Stimulated activated CD4-positive, alpha-beta T cell treated with anti-CD3 and anti-CD28 coated beads, Interleukin-2, amount 100 ng/mL, for 48 hours (primary cell): ENCODE results near the gene NDUFA5.
A peak's percentile ranks its signal among the peaks of the same experiment; 100 is the strongest.
"Not testable (repeated sequence)": the region's sequence is repeated elsewhere in the genome, so short reads cannot be mapped to it uniquely, and the experiment has no call there.

Experiments
- DNase-seq, 2 donors: peaks; one replicate each; pipeline ENCODE4 v3.0.0-alpha.2; 2020

The NDUFA5 gene

DNA sequence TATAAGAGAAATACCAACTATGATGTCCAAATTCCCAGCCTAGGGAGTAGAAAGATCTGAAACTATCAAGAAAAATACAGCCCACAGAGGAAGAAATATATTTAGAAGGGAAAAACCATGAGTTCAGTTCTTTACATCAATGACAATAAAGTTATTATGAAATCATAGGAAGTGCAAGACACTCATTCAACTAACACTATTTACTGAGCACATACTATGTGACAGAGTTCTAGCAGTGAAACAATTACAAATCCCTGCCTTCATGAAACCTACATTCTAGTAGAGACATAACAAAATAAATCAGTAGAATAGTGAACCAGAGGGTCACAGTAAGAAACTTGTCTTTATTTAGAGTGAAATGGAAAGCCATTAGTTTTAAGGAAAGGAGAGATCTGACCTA, 2.1 kb downstream of the NDUFA5 start:
- no peak for DNase-seq

DNA sequence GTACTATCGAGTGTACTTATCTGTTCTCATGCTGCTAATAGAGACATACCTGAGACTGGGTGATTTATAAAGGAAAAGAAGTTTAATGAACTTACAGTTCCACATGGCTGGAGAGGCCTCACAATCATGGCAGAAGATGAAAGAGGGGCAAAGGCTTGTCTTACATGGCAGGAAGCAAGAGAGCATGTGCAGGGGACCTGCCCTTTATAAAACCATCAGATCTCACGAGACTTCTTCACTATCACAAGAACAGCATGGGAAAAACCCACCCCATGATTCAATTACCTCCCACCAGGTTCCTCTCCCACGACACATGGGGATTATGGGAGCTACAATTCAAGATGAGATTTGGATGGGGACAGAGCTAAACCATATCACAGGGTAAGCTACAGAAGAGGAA, 4.5 kb downstream of the NDUFA5 start:
- DNase-seq: no peak

DNA sequence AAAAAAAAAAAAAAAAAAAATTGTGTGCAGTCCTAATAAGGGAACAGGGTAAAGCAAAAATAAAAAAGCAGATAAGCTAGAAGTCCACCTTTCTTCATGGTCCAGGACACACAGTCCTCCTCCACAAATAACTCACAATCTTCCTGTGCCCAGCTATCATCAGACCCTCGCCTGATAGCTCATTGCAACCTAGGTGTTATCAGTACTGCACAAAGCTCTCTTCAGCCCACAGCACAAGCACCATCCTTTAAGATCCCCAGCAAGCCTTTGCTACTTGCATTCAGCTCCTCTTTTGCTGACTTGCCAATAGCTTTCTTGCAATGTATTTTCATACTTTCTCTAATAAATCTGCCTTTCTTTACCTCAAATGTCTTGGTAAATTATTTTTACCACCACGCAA, 5.0 kb downstream of the NDUFA5 start:
- no peak for DNase-seq

DNA sequence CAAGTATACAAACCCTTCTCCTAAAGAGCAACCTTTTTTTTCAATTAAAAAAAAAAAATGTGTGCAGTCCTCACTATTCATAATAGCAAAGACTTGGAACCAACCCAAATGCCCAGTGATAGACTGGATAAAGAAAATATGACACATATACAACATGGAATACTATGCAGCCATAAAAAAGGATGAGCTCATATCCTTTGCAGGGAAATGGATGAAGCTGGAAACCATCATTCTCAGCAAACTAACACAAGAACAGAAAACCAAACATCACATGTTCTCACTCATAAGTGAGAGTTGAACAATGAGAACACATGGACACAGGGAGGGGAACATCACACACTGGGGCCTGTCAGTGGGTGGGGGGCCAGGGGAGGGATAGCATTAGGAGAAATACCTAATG, 5.5 kb downstream of the NDUFA5 start:
- DNase-seq: not testable (repeated sequence)

DNA sequence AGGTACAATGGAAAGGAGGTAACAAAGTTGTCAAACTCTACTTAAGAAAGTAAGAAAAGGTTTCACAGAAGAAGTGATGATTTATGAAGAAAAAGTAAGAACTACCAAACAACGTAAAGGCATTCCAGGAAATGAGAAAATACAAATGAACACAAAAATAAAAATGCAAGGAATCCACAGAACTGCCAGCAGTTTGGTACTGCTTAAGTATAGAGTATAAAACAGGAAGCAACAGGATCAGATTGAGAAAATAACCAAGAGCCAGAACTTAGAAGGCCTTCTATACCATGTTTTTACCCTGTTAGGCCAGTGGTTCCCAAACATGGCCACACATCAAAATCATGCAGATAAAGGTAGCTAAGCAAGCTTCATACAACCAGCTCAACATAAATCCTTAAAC, 9.2 kb downstream of the NDUFA5 start:
- DNase-seq: no peak

DNA sequence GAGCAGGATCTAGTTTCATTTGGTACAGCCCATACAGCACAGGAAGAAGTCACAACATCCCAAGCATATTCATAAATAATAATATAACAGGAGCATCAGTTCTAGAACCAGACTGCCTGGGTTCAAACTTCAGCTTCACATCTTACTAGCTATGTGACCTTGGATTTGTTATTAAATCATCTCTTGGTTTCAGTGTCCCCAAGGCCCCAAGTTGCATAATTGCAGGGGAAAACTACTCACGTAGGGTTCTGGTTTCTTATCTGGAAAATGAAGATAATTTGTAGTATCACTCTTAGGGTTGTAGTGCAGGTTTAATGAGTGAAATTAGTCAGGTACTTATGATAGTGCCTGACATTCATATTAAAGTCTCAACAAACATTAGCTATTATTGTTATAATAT, 17.7 kb downstream of the NDUFA5 start:
- no peak for DNase-seq

DNA sequence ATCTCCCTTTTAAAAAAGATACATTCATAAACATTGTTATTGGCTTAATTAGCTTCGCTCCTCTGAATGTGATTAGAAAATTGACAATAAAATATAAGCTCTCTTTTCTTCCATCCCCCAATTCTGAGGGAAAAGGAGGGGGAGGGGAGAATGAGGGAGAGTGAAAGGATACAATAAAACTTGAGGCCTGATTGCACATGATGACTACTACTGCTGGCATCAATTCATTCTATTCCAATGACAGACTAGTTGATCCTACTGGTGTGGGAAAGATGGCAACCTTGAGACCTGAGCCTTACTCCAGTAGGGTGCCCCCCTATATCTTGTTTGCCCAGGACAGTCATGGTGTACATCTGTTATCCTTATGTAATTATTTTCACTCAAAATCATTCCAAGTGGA, 18.7 kb downstream of the NDUFA5 start:
- no peak for DNase-seq

DNA sequence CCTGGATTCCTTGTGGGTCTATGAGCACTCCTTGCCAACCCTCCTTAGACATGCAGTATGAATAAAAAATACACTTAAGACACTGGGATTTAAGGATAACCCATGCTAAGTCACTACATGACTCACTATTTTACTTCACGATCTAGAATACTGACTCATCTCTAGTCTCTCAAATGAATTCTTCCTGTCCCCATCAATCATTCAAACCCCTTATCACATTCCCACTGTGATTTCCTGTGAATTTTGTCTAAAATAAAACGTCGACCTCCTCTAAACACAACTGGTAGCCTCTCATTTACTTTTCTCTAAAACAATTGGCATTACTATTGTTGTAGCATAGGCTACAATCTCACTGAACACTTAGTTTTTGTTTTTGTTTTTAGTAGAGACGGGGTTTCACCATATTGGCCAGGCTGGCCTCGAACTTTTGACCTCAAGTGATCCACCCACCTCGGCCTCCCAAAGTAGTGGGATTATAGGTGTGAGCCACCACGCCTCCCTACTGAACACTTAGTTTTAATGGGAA, 19.4 kb downstream of the NDUFA5 start:
- no peak for DNase-seq

DNA sequence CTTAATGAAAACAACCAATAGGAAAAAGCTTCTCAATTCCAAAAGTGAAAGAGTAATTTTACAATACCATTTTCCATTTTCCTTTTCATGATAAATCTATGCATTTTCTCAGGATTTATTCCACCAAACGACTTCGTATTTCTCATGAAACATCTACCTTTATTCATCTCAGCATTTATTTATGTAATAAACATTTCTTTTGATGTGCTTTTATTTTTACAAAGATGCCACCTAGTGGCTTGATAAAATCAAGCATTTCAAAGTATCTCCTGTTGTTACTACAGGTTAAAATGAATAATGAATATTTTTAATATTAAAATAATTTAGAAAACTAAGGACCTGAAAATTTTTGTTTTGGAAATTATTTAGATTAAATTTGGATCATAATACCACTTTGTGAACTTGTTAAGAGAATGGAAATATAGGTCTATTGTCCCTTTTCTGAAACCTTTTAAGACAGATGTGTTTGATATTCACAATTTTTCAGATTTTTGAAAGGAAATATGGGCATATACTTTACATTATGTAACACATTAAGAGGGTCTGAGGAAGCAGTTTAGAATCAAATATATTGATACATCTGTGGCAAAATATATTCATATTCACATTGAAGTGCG, 20.5 kb downstream of the NDUFA5 start:
- no peak for DNase-seq

DNA sequence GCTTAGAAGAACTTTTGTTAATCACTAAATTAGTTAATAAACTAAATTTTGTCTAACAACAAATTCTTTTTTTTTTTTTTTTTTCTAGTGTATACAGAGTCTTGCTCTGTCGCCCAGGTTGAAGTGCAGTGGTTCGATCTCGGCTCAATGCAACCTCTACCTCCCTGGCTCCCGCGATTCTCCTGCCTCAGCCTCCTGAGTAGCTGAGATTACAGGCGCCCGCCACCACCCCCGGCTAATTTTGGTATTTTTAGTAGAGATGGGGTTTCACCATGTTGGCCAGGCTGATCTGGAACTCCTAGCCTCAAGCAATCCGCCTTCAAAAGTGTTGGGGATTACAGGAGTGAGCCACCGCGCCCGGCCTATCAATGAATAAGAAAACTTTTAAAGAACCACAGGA, 22.1 kb downstream of the NDUFA5 start:
- DNase-seq: no peak

DNA sequence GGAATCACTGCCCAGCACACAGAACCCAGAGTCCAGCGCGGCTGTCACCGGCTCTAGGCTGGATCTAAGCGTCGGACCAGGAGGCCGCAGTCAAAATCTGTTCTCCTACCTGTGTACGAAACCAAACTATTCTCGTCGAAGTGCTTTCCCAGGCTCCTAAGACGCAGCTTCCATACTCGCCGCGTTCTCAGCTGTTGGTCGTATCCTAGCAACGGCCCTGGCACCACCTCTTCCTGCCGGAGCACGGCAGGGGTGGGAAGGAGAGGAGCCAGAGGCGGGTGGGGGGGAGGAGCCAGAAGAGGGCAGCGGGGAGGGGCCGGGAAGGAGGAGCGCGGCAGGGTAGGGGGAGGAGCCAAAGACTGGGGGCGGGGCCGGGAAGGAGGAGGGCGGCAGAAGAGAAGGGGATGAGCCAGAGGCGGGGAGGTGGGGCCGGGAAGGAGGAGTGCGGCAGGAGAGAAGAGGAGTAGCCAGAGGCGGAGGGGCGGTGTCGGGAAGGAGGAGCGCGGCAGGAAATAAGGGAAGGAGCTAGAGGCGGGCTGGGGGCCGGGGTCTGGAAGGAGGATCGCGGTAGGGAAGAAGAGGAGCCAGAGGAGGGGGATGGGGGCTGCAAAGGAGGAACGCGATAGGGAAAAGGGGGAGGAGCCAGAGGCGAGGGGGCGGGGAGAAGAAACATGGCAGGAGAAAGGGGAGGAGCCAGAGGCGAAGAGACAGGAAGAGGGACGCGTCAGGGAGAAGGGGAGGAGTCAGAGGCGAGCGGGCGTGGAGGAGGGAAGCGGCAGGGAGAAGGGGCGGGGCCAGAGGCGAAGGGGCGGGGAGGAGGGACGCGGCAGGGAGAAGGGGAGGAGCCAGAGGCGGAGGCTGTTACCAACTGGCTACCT, 23.0 kb downstream of the NDUFA5 start, which contains the start of gene IQUB:
TSS of gene IQUB (minus strand) at position 213 of the 878 bp plus-strand sequence. CDS start 22,255 bp downstream, outside the sequence.
- peak; percentile 95 to 96 for DNase-seq

DNA sequence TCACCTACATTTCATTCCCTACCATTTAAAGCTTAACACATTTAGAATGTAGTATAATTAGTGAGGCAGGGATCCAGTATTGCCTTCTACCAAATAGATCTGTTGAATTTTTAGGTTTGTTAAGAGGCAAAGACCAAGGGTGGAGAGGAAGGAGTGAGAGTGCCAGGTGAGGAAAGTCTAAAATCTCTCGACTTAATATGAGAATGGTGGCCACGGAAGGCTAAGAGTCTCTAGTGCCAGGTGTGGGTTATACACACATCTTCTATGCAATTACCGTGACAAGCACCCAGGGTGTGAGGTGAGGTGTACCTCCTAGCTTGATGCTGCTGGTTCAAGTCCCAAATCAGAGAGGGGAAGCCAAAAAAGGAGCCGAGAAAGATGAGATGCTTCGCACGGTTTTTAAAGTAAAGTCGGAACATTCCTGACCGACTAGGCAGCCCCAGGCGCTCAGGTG, 23.7 kb downstream of the NDUFA5 start:
- DNase-seq: no peak

DNA sequence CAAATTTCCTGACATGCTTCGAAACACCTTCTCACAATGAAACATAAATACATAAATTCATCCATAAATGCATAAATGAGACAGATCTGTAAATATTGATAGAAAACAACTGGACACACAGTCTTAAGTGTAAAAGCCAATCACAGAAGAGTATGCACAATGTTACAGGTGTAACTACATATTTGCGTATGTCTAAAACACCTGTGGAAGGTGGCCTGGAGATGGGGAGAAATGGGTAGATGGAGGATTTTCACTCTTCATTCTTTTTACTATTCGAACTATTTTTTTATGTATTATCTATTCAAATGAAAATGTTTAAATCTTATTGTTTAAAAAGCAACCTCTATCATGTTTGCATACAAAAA, 24.1 kb downstream of the NDUFA5 start:
- no peak for DNase-seq

DNA sequence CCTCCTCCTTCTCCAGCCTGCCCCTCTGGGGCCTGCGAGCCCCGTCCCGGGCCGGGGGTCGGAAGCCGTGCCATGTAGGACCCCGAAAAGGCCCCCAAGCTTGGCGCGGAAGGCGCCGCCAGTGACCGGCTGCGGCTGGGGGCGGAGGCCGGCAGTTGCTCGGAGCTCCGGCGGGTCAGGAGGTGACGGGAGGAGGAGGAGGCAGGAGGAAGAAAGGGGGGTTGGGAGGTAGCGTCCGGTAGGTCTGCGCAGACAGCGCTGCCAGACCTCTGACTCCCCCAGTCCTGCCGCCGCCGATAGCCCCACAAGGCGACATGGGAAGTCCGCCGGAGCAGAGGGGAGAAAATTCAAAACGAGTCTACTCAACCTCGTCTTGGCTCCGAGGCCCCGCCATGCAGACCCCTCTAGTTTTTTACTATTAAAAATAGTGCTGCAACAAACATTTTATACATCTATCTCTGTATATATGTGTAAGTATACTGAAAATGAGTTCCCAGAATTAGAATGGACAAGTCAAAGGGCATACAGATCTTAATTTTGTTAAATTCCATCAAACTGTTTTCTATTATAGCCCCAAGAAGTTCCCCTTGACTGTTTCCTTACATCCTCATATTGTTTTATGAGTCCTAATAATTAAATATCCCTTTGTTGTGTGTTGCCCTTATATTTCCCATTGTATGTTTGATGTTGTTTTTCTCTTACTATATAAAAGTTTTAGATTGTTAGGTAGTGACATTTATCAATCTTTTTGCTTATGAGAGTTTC, 24.6 kb downstream of the NDUFA5 start:
- DNase-seq: not testable (repeated sequence)

DNA sequence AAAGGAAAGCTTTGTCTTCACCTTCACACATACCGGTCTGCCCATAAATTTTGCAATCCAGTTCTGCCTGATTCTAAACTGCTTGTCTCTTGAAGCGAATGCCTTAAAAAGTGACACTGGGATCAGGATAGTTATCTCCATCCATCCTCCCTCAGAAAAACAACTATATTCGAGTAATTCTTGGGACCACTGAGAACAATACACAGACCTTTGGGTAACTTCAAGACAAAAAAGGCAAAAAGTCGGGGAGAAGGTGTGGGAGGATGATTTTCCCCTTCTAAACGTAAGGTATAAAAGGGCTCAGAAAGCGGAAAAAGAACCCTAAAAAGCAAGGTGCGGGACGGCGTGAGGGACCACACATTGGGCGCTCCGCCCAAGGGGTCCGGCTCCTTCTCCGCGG, 25.3 kb downstream of the NDUFA5 start:
- DNase-seq: not testable (repeated sequence)

DNA sequence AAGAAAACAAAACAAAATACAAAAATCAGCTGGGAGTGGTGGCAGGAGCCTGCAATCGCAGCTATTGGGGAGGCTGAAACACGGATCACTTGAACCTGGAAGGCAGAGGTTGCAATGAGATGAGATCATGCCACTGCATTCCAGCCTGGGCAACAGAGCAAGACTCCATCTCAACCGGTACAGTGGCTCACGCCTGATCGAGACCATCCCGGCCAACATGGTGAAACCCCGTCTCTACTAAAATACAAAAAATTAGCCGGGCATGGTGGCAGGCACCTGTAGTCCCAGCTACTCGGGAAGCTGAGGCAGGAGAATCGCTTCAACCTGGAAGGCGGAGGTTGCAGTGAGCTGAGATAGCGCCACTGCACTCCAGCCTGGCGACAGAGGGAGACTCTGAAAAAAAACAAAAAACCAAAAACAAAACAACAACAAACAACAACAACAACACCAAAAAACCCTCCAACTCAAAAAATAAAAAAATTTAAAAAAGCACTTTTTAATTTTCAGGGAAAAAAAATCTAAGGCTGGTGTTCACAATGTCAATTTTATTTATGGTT, 27.5 kb downstream of the NDUFA5 start:
- not testable (repeated sequence) for DNase-seq

DNA sequence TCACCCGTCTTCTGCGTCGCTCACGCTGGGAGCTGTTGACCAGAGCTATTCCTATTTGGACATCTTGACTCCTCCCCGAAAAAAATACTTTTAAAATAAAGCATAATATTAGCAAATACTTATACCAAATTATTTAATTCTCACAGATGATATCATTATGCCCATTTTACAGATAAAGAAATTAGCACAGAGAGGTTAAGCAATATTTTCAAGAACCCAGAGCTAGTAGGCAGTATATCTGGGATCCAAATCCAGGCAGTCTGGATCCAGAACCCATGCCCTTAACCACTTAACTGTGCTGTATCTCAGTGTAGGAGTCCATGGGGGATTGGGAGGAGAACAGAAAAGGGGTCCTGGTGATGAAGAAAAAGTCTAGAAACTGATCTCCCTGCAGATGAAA, 29.4 kb downstream of the NDUFA5 start:
- no peak for DNase-seq

DNA sequence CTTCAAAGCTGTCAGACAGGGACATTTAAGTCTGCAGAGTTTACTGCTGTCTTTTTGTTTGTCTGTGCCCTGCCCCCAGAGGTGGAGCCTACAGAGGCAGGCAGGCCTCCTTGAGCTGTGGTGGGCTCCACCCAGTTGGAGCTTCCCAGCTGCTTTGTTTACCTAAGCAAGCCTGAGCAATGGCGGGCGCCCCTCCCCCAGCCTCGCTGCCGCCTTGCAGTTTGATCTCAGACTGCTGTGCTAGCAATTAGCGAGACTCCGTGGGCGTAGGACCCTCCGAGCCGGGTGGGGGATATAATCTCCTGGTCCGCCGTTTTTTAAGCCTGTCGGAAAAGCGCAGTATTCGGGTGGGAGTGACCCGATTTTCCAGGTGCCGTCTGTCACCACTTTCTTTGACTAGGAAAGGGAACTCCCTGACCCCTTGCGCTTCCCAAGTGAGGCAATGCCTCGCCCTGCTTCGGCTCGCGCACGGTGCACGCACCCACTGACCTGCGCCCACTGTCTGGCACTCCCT, 29.8 kb downstream of the NDUFA5 start:
- DNase-seq: not testable (repeated sequence)

DNA sequence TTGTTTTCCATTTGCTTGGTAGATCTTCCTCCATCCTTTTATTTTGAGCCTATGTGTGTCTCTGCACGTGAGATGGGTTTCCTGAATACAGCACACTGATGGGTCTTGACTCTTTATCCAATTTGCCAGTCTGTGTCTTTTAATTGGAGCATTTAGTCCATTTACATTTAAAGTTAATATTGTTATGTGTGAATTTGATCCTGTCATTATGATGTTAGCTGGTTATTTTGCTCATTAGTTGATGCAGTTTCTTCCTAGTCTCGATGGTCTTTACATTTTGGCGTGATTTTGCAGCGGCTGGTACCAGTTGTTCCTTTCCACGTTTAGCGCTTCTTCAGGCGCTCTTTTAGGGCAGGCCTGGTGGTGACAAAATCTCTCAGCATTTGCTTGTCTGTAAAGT, 31.1 kb downstream of the NDUFA5 start:
- DNase-seq: not testable (repeated sequence)

DNA sequence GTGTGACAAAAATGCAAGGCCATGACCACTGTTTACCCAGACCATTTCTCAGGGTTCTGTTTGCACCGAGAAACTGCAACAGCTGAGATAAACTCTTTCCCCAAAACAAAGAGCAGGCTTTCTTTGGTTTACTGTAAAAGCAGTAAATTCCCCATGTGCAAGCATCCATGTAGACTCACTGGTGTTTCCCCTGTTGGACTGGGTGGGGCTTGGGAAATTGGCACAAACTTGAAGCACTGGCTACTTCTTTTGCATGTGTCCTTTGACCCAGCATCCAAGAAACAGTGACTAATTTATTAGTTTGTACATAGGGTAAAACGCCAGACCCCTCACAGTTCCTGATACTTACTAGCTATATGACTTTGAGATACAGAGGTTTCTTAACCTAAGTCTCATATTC, 35.6 kb downstream of the NDUFA5 start:
- no peak for DNase-seq

DNA sequence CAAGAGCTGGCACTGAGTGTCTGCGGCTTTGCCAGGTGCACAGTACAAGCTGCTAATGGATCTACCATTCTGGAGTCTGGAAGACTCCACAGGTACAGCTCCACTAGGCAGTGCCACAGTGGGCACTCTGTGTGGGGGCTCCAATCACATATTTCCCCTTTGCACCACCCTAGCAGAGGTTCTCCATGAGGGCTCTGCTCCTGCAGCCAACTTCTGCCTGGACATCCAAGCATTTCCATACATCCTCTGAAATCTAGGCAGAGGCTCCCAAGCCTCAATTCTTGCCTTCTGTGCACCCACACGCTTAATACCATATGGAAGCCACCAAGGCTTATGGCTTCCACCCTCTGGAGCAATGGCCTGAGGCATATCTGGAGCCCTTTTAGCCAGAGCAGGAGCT, 52.4 kb downstream of the NDUFA5 start:
- DNase-seq: no peak

DNA sequence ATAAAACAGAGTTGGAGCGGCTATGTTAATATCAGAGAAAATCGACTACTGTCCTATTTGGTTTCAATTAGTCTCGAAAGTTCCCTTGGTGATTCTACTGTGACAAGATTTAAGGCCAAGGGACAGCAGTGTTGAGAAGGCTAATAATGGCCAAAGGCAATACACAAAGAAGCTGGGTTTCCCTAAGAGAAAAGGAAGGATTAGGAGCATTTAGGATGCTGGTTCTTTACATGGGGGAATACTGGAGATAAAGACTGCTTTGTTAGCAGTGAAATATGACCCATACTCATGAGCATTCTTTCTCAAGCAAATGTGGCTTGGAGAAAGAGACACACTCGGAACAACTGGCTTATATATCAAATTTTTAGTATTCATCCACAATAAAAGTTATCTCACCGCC, 55.4 kb downstream of the NDUFA5 start:
- no peak for DNase-seq
